Activated CD4-positive, alpha-beta T cell treated with anti-CD3 and anti-CD28 coated beads for 36 hours (primary cell): Measurements from ENCODE around the gene GSTT2B. TPM values are rescaled to one million over a fixed set of nuclear protein-coding genes. Genes with fewer than 3 reads are reported as not detected.
"Not testable (repeated sequence)": the region's sequence is repeated elsewhere in the genome, so short reads cannot be mapped to it uniquely, and the experiment has no call there.

ENCODE experiments used
- ATAC-seq: fragments of 200-7000 bp; cut with Tn5 transposase; one replicate; pipeline ENCODE4 v1.10.0; 2021; ENCODE audit warnings: mild to moderate bottlenecking, moderate library complexity
- CTCF ChIA-PET: fragments of 350-600 bp; sonication (Branson Sonifier 250); formaldehyde crosslinking; loops from one replicate; lab custom pipeline; 2021; ENCODE audit warnings: antibody characterized with exemption; lab: Charles Lee
- POLR2A ChIA-PET: fragments of 350-600 bp; sonication (Branson Sonifier 250); formaldehyde crosslinking; loops from one replicate; lab custom pipeline; 2021; ENCODE audit warnings: antibody characterized with exemption, inconsistent platforms; lab: Charles Lee
- DNase-seq: peaks from one replicate; pipeline ENCODE4 v3.0.0-alpha.2; 2020
- H3K27ac Mint-ChIP-seq: one replicate; pipeline ENCODE4 v1.8.0; 2021; ENCODE audit warnings: mixed read lengths
- H3K27me3 Mint-ChIP-seq: one replicate; pipeline ENCODE4 v1.8.0; 2021; ENCODE audit warnings: mixed read lengths
- H3K36me3 Mint-ChIP-seq: one replicate; pipeline ENCODE4 v1.8.0; 2021; ENCODE audit warnings: low read depth, mixed read lengths
- H3K4me1 Mint-ChIP-seq: one replicate; pipeline ENCODE4 v1.8.0; 2021; ENCODE audit warnings: mixed read lengths
- H3K4me3 Mint-ChIP-seq: one replicate; pipeline ENCODE4 v1.8.0; 2021; ENCODE audit warnings: mild to moderate bottlenecking, moderate library complexity, mixed read lengths
- H3K9me3 Mint-ChIP-seq: one replicate; pipeline ENCODE4 v1.8.0; 2021; ENCODE audit warnings: low read depth, mixed read lengths
- intact Hi-C, 2 experiments: fragments of 100-400 bp; cut with DNase I in 1 of 2; cut with micrococcal nuclease in 1 of 2; formaldehyde crosslinking; loops; one replicate each; pipeline versions ENCODE4 v1.14.2 to v1.15.1; 2022 to 2024; cut with DNase I, micrococcal nuclease
- total RNA-seq, 2 experiments: library from RNA; stranded (reverse); gene quantifications; one replicate each; pipeline ENCODE4 v1.2.3, GENCODE V29; 2021

GSTT2B gene
- total RNA-seq, 2 experiments from 2014 or later: not detected

- intact Hi-C loops: loop anchor here (5.0 to 10.0 kb wide), 4 partner anchors 94 to 414 kb away; partner anchors contain the start of gene CHCHD10 (in 1 of the 2)
- H3K27ac Mint-ChIP-seq, DNase-seq, ATAC-seq, H3K27me3 Mint-ChIP-seq, H3K4me1 Mint-ChIP-seq, H3K4me3 Mint-ChIP-seq, H3K36me3 Mint-ChIP-seq, H3K9me3 Mint-ChIP-seq, POLR2A ChIA-PET: not testable (repeated sequence)
- CTCF ChIA-PET: interaction anchor here (0.6 to 1.2 kb wide), 5 partner anchors 69 to 373 kb away, joined by 3 to 5 read pairs (median 4); no protein-coding TSS in a partner anchor
Observed at GRCh38 chr22:23955886-23956285, 5.1 kb downstream of the GSTT2B start.

- ATAC-seq, H3K36me3 Mint-ChIP-seq, H3K9me3 Mint-ChIP-seq, DNase-seq, H3K27me3 Mint-ChIP-seq, CTCF ChIA-PET, H3K27ac Mint-ChIP-seq, POLR2A ChIA-PET, H3K4me1 Mint-ChIP-seq, H3K4me3 Mint-ChIP-seq: not testable (repeated sequence)
- intact Hi-C loops: loop anchor here (5.0 to 10.0 kb wide), 5 partner anchors 42 to 413 kb away; partner anchors contain the start of gene CHCHD10 (in 1 of the 2)
Observed at GRCh38 chr22:23954991-23955305, 6.0 kb downstream of the GSTT2B start.

- intact Hi-C loops: loop anchor here in 1 of 2 experiments (5.0 to 10.0 kb wide), 2 partner anchors 43 to 220 kb away; no protein-coding TSS in a partner anchor
- POLR2A ChIA-PET, H3K9me3 Mint-ChIP-seq, H3K4me1 Mint-ChIP-seq, H3K36me3 Mint-ChIP-seq, CTCF ChIA-PET, H3K4me3 Mint-ChIP-seq, H3K27me3 Mint-ChIP-seq, DNase-seq, ATAC-seq: not testable (repeated sequence)
- peak overlapping the region; percentile 15 for H3K27ac Mint-ChIP-seq
Observed at GRCh38 chr22:23954193-23954990, 6.6 kb downstream of the GSTT2B start.

GRCh38 chr22:23953485-23953884, 7.5 kb downstream of the GSTT2B start:
- intact Hi-C loops: loop anchor here in 1 of 2 experiments (5.0 to 10.0 kb wide), 2 partner anchors 44 to 221 kb away; no protein-coding TSS in a partner anchor
- not testable (repeated sequence) for H3K27ac Mint-ChIP-seq

GRCh38 chr22:23952794-23953405, 8.1 kb downstream of the GSTT2B start:
- H3K27ac Mint-ChIP-seq, H3K4me3 Mint-ChIP-seq: not testable (repeated sequence)

More at GRCh38 chr22:23953485-23953884, 7.5 kb downstream of the GSTT2B start:
- CTCF ChIA-PET, POLR2A ChIA-PET, DNase-seq, H3K9me3 Mint-ChIP-seq, H3K27me3 Mint-ChIP-seq, H3K4me1 Mint-ChIP-seq, H3K4me3 Mint-ChIP-seq, ATAC-seq, H3K36me3 Mint-ChIP-seq: not testable (repeated sequence)

DNA sequence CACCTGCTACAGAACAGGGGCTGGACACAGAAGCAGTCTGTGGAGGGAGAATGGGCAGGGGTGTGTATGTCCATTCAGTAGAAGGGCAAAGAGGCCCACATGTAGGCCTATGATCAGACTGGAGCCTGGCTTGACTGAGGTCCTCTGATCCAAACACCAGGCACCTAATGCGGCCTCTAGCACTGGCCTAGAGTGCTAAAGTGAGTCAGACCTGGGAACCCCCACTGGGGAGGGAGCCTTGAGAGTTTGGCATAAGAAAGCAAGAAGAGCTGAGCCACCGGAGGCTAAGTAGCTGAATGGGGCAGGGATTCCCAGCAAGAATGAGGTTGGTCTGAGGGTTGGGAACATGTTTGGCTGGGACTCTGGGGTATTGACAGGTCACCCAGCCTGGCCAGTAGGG, 9.6 kb downstream of the GSTT2B start:
- not testable (repeated sequence) for H3K27me3 Mint-ChIP-seq
- peak; percentile 71 for ATAC-seq
- intact Hi-C loops: loop anchor here in 1 of 2 experiments (5.0 to 10.0 kb wide), 2 partner anchors 46 to 223 kb away; no protein-coding TSS in a partner anchor

More at GRCh38 chr22:23952794-23953405, 8.1 kb downstream of the GSTT2B start:
- H3K4me1 Mint-ChIP-seq, H3K27me3 Mint-ChIP-seq, CTCF ChIA-PET, POLR2A ChIA-PET, DNase-seq, ATAC-seq, H3K9me3 Mint-ChIP-seq, H3K36me3 Mint-ChIP-seq: not testable (repeated sequence)
- intact Hi-C loops: loop anchor here in 1 of 2 experiments (5.0 to 10.0 kb wide), 2 partner anchors 44 to 222 kb away; no protein-coding TSS in a partner anchor

GRCh38 chr22:23949764-23950163, 11.2 kb downstream of the GSTT2B start:
- H3K36me3 Mint-ChIP-seq, H3K27me3 Mint-ChIP-seq, CTCF ChIA-PET, H3K9me3 Mint-ChIP-seq, H3K4me3 Mint-ChIP-seq, H3K4me1 Mint-ChIP-seq, ATAC-seq, H3K27ac Mint-ChIP-seq, POLR2A ChIA-PET, DNase-seq: not testable (repeated sequence)
- intact Hi-C loops: loop anchor here in 1 of 2 experiments (5.0 to 10.0 kb wide), 2 partner anchors 48 to 225 kb away; no protein-coding TSS in a partner anchor

More for the DNA sequence above, 9.6 kb downstream of the GSTT2B start:
- H3K9me3 Mint-ChIP-seq, POLR2A ChIA-PET, H3K4me1 Mint-ChIP-seq, H3K36me3 Mint-ChIP-seq, H3K27ac Mint-ChIP-seq, DNase-seq, CTCF ChIA-PET, H3K4me3 Mint-ChIP-seq: not testable (repeated sequence)

- H3K4me1 Mint-ChIP-seq, H3K9me3 Mint-ChIP-seq, CTCF ChIA-PET: not testable (repeated sequence)
Observed at GRCh38 chr22:23947391-23947790, 13.6 kb downstream of the GSTT2B start.

GRCh38 chr22:23940166-23940565, 20.8 kb downstream of the GSTT2B start:
- H3K27ac Mint-ChIP-seq, H3K4me3 Mint-ChIP-seq, DNase-seq, ATAC-seq, CTCF ChIA-PET, intact Hi-C loops, POLR2A ChIA-PET, H3K4me1 Mint-ChIP-seq, H3K27me3 Mint-ChIP-seq, H3K36me3 Mint-ChIP-seq, H3K9me3 Mint-ChIP-seq: not testable (repeated sequence)

More at GRCh38 chr22:23947391-23947790, 13.6 kb downstream of the GSTT2B start:
- H3K27ac Mint-ChIP-seq, DNase-seq, intact Hi-C loops, H3K36me3 Mint-ChIP-seq, ATAC-seq, POLR2A ChIA-PET, H3K27me3 Mint-ChIP-seq, H3K4me3 Mint-ChIP-seq: not testable (repeated sequence)

DNA sequence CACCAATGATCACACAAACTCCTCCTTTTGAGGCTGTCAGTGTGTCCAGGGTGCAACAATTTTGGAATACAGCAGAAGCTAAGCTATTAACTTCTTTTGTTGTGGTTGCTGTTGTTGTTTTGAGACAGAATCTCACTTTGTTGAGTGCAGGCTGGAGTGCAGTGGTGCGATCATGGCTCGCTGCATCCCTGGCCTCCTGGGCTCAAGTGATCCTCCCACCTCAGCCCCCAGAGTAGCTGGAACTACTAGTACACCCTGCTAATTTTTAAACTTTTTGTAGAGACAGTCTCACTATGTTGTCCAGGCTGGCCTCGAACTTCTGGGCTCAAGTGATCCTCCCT, 22.0 kb downstream of the GSTT2B start:
- Mint-ChIP-seq H3K27me3 (no peaks in the 10 kb centered on the region), H3K36me3 (no peaks in the 10 kb centered on the region), H3K9me3 (no peaks in the 10 kb centered on the region), H3K4me1 (no peaks in the 10 kb centered on the region), H3K4me3 (no peak overlapping the region), H3K27ac (no peak overlapping the region)
- ChIA-PET CTCF (interaction anchor here (0.5 kb wide), 1 partner anchor 569 kb away, joined by 3 read pairs; no protein-coding TSS in a partner anchor), POLR2A (no interaction called here)
- DNase-seq (no peak), ATAC-seq (no peak)
- intact Hi-C loops: loop anchor here (5.0 kb wide), 1 partner anchor 68 kb away; the partner anchor contains the start of gene GSTT4 (in 2 of the 2)

DNA sequence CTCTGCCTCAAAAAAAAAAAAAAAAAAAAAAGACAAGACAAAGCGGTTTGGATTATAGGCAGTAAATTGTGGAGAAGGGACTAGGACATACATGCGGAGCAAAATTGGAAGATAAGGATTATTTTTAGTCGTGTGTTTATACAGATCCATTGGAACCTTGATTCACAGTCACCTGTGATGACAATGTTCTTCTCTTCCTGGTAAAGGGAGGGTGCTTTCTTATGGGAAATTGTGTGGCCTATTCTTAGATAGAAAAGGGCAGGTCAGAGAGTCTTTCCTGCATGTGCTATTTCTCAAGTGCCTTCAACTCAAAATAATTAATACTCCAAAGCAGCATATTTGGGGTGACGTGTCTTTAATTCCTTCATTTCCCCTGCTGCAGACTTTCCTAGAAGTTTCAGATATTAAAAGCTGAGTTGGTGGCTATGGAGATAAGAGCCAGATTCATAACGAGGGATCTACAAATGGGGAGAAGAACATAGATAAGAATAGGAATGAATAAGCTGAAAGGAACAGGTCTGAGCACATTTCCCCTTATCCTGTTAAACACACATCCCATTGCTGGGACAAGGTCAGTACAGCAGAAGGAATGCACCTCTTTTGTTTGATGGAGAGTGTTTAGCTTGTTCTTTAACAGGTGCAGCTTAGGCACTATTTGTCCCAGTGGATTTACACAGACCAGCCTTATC, 22.5 kb downstream of the GSTT2B start:
- ATAC-seq: no peak
- H3K27me3 Mint-ChIP-seq: no peaks in the 10 kb centered on the region
- intact Hi-C loops: loop anchor here (5.0 kb wide), 1 partner anchor 69 kb away; the partner anchor contains the start of gene GSTT4 (in 2 of the 2)
- H3K4me3 Mint-ChIP-seq: no peak overlapping the region
- H3K36me3 Mint-ChIP-seq: no peaks in the 10 kb centered on the region
- ChIA-PET POLR2A (no interaction called here), CTCF (interaction anchor here (0.5 to 0.6 kb wide), 2 partner anchors 236 to 568 kb away, joined by 3 read pairs; no protein-coding TSS in a partner anchor)
- no peak for DNase-seq
- H3K4me1 Mint-ChIP-seq: no peaks in the 10 kb centered on the region
- no peak overlapping the region for H3K27ac Mint-ChIP-seq
- H3K9me3 Mint-ChIP-seq: no peaks in the 10 kb centered on the region
